Neural cell (in vitro differentiated cells): Measurements from ENCODE around the gene GCNT2.

Experiments used
- EZH2 ChIP-seq: fragments of 200-600, 300-800 bp; shearing (Covaris generic), sonication (generic); IDR thresholded peaks from 2 replicates; pipeline ENCODE4 v1.6.1; 2014; ENCODE audit warnings: antibody characterized with exemption, low read length, borderline replicate concordance, mild to moderate bottlenecking; ENCODE audit not compliant: insufficient read depth, poor library complexity, severe bottlenecking
- MXI1 ChIP-seq: fragments of 450-650 bp; conservative IDR thresholded peaks from 2 replicates; pipeline ENCODE4 v1.6.1; 2014; ENCODE audit warnings: antibody characterized with exemption, mild to moderate bottlenecking; ENCODE audit not compliant: poor library complexity, severe bottlenecking
- POLR2AphosphoS5 ChIP-seq: IDR thresholded peaks from 2 replicates; pipeline ENCODE4 v1.6.1; 2012
- RAD21 ChIP-seq: fragments of 450-650 bp; conservative IDR thresholded peaks from 2 replicates; pipeline ENCODE4 v1.6.1; 2014; ENCODE audit warnings: antibody characterized with exemption, mild to moderate bottlenecking, moderate library complexity
- REST ChIP-seq: IDR thresholded peaks from 2 replicates; pipeline ENCODE4 v1.6.1; 2012; ENCODE audit warnings: borderline replicate concordance
- TAF1 ChIP-seq: IDR thresholded peaks from 2 replicates; pipeline ENCODE4 v1.6.1; 2012; ENCODE audit warnings: low read depth
- TF ChIP-seq, protein P1 (sequence below): fragments of 450-650 bp; IDR thresholded peaks from 2 replicates; pipeline ENCODE4 v1.5.1; 2014; ENCODE audit warnings: antibody characterized with exemption, mild to moderate bottlenecking, moderate library complexity; ENCODE audit not compliant: poor library complexity, severe bottlenecking

DNA sequence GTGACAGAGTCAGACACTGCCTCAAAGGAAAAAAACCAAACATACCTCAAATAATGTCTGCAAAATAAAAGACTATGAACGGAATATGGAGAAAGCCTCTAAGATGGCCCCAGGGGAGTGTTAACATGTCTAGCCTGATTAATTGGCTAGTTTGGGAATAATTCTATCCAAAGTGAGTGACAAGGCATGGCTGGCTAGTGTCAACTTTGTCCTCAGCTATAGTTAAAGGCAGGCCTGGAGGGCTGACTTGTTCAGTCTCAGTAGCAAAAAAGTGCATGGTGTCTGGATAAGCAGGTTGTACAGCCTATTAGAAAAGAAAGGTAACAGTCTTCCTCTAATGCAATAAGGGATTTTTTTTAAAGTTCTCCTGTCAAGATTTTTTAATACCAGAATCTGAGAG is 32.7 kb downstream of the GCNT2 start:
- TF ChIP-seq, protein P1, sequence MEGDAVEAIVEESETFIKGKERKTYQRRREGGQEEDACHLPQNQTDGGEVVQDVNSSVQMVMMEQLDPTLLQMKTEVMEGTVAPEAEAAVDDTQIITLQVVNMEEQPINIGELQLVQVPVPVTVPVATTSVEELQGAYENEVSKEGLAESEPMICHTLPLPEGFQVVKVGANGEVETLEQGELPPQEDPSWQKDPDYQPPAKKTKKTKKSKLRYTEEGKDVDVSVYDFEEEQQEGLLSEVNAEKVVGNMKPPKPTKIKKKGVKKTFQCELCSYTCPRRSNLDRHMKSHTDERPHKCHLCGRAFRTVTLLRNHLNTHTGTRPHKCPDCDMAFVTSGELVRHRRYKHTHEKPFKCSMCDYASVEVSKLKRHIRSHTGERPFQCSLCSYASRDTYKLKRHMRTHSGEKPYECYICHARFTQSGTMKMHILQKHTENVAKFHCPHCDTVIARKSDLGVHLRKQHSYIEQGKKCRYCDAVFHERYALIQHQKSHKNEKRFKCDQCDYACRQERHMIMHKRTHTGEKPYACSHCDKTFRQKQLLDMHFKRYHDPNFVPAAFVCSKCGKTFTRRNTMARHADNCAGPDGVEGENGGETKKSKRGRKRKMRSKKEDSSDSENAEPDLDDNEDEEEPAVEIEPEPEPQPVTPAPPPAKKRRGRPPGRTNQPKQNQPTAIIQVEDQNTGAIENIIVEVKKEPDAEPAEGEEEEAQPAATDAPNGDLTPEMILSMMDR: no peak
- TF ChIP-seq POLR2AphosphoS5 (no peak), TAF1 (no peak), EZH2 (no peak), MXI1 (no peak), RAD21 (no peak), REST (no peak)
